H1 (cell line): ENCODE data around the gene C2CD5. TPM values are rescaled to one million over a fixed set of nuclear protein-coding genes. Genes with fewer than 3 reads are reported as not detected.

Experiments
- CHD1 ChIP-seq: IDR thresholded peaks from 2 replicates; pipeline ENCODE4 v1.6.1; 2012; ENCODE audit warnings: low read depth, low read length, improper control_type of control experiment
- RXRA ChIP-seq: IDR thresholded peaks from 2 replicates; pipeline ENCODE4 v1.6.1; 2011; ENCODE audit warnings: low read depth, mild to moderate bottlenecking, low read length, moderate library complexity; ENCODE audit not compliant: insufficient read depth
- polyA plus RNA-seq, 7 experiments: library from polyadenylated mRNA; depleted of rRNA in 3 of 7; stranded (reverse) in 5 of 7; unstranded in 2 of 7; fragments of >200 nt in 5 of 7; fragments of 200-250 nt in 2 of 7; gene quantifications; 1 replicate in 5 of 7; 2 replicates in 1 of 7; 4 replicates in 1 of 7; pipeline versions ENCODE4 v1.2.1 to v1.2.3, GENCODE V29; 2011 to 2013; ENCODE audit warnings: missing spikeins in 2 of 7, mixed read lengths in 2 of 7
- total RNA-seq: library from RNA; stranded (reverse); fragmentation: NEBNext Ultra II Directional; extraction: Animal tissue kit (Norgen Biotek cat#: 25700); gene quantifications from 2 replicates; pipeline ENCODE4 v1.2.1, GENCODE V29; 2021

Gene C2CD5
- total and polyA plus RNA-seq, 2 of the 8 experiments (the other 6 are each of a cell fraction or from before 2014, with no cell fraction given), result 21.9 to 45.9 TPM

GRCh38 chr12:22437031-22437806 is 107.1 kb downstream of the C2CD5 start (continued):
- no peak for TF ChIP-seq RXRA
- no peak for TF ChIP-seq CHD1
